GM12873 (cell line): ENCODE measurements around the gene UPF1.

Source experiments
- CTCF ChIP-seq: IDR thresholded peaks from 2 replicates; pipeline ENCODE4 v1.5.1; 2012; ENCODE audit warnings: low read depth, mild to moderate bottlenecking, moderate library complexity, low read length, control low read depth; ENCODE audit not compliant: insufficient read depth; ENCODE audit errors: missing control alignments

The UPF1 gene

GRCh38 chr19:18834644-18834984 is 2.9 kb downstream of the UPF1 start:
- TF ChIP-seq CTCF: no peak

- TF ChIP-seq CTCF: no peak
Observed at GRCh38 chr19:18839465-18840287, 7.9 kb downstream of the UPF1 start.

- TF ChIP-seq CTCF: no peak
Observed at GRCh38 chr19:18840288-18841267, 8.8 kb downstream of the UPF1 start.

GRCh38 chr19:18841400-18841799 is 9.6 kb downstream of the UPF1 start:
- no peak for TF ChIP-seq CTCF

GRCh38 chr19:18842166-18842565 is 10.4 kb downstream of the UPF1 start:
- TF ChIP-seq CTCF: no peak

GRCh38 chr19:18843960-18844359 is 12.2 kb downstream of the UPF1 start:
- no peak for TF ChIP-seq CTCF

GRCh38 chr19:18844806-18845329 is 13.1 kb downstream of the UPF1 start:
- no peak for TF ChIP-seq CTCF
